Inflammatory macrophage treated with lipopolysaccharide for 1 hour (primary cell): Measurements from ENCODE around the gene OR4M1.
"Not testable (repeated sequence)": the region's sequence is repeated elsewhere in the genome, so short reads cannot be mapped to it uniquely, and the experiment has no call there.

Experiments used
- DNase-seq, 2 donors: peaks; one replicate each; pipeline ENCODE4 v3.0.0-alpha.2; 2020 to 2022

Gene OR4M1

GRCh38 chr14:19823178-19823577 is 49.9 kb downstream of the OR4M1 start:
- no peak for DNase-seq

DNA sequence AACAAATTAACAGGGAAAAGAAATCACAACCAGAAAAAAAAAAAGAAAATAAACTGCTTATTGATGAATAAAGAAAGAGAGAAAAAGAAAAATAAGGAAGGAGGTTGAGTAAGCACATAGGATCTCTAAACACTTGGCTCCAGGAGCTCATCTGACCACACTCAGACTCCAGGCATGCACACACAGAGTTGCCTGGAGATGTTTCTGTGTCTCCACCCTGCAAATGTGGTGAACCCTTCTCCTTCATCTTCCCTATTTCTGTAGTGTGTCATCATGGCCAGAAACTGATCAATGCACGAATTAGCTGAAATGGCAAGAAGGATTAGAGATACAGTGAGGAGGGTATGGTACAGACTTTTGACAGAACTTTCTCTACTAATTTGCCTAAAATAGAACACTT is 50.5 kb downstream of the OR4M1 start:
- DNase-seq = no peak

- not testable (repeated sequence) for DNase-seq
Measured at GRCh38 chr14:19827626-19828244, 54.4 kb downstream of the OR4M1 start.

- no peak for DNase-seq
Measured at GRCh38 chr14:19828314-19828713, 55.0 kb downstream of the OR4M1 start.
